ENCODE results near the gene ATXN1.

Gene ATXN1

GRCh38 chr6:16761471-16762267 is 409 bp upstream of the ATXN1 start:
- no peak for FAIRE-seq

GRCh38 chr6:16759646-16760515 is 1.4 kb downstream of the ATXN1 start:
- no peak for FAIRE-seq

GRCh38 chr6:16759181-16759645 is 2.0 kb downstream of the ATXN1 start:
- no peak for FAIRE-seq

- FAIRE-seq: no peak
Measured at GRCh38 chr6:16758163-16758975, 2.9 kb downstream of the ATXN1 start.

- FAIRE-seq: no peak
Measured at GRCh38 chr6:16757332-16757731, 3.9 kb downstream of the ATXN1 start.

- no peak for FAIRE-seq
Measured at GRCh38 chr6:16756660-16757255, 4.5 kb downstream of the ATXN1 start.

- no peak for FAIRE-seq
Measured at GRCh38 chr6:16755544-16755943, 5.7 kb downstream of the ATXN1 start.

GRCh38 chr6:16754876-16755275 is 6.4 kb downstream of the ATXN1 start:
- FAIRE-seq: no peak

- FAIRE-seq: no peak
Measured at GRCh38 chr6:16754274-16754673, 7.0 kb downstream of the ATXN1 start.

- no peak for FAIRE-seq
Measured at GRCh38 chr6:16753341-16753740, 7.9 kb downstream of the ATXN1 start.

GRCh38 chr6:16752206-16752866 is 8.9 kb downstream of the ATXN1 start:
- FAIRE-seq: no peak

- FAIRE-seq: no peak
Measured at GRCh38 chr6:16751251-16751946, 9.9 kb downstream of the ATXN1 start.

- FAIRE-seq: no peak
Measured at GRCh38 chr6:16750566-16750965, 10.7 kb downstream of the ATXN1 start.

- no peak for FAIRE-seq
Measured at GRCh38 chr6:16749516-16750485, 11.5 kb downstream of the ATXN1 start.

- FAIRE-seq: no peak
Measured at GRCh38 chr6:16748025-16748319, 13.3 kb downstream of the ATXN1 start.

- FAIRE-seq: no peak
Measured at GRCh38 chr6:16747232-16748024, 13.8 kb downstream of the ATXN1 start.

- FAIRE-seq: no peak
Measured at GRCh38 chr6:16746812-16747211, 14.4 kb downstream of the ATXN1 start.

GRCh38 chr6:16746401-16746800 is 14.9 kb downstream of the ATXN1 start:
- no peak for FAIRE-seq

- no peak for FAIRE-seq
Measured at GRCh38 chr6:16743664-16744210, 17.5 kb downstream of the ATXN1 start.
